CD14-positive monocyte (primary cell): Measurements from ENCODE around the gene SLC2A14. TPM values are rescaled to one million over a fixed set of nuclear protein-coding genes. Genes with fewer than 3 reads are reported as not detected.
A peak's percentile ranks its signal among the peaks of the same experiment; 100 is the strongest.
"Not testable (repeated sequence)": the region's sequence is repeated elsewhere in the genome, so short reads cannot be mapped to it uniquely, and the experiment has no call there.

Source experiments
- DNase-seq, 3 donors: peaks; one replicate each; pipeline ENCODE4 v3.0.0-alpha.2; 2011 to 2022
- H2AFZ ChIP-seq: 2 replicates; pipeline ENCODE4 v1.6.0; 2012; ENCODE audit warnings: mild to moderate bottlenecking, low read depth, low read length, inconsistent platforms; ENCODE audit not compliant: insufficient read depth, poor library complexity, severe bottlenecking
- H3K27ac ChIP-seq, 2 donors: 1 replicate in 1 of 2; 2 replicates in 1 of 2; pipeline ENCODE4 v1.5.1; 2012 to 2013; ENCODE audit warnings: low read length in 2 of 2, control low read depth in 1 of 2, inconsistent platforms in 1 of 2, low read depth in 1 of 2, mild to moderate bottlenecking in 1 of 2
- H3K27me3 ChIP-seq, 2 donors: one replicate each; pipeline versions ENCODE4 v1.6.0 to v1.6.1; 2011 to 2013; ENCODE audit warnings: low read length in 2 of 2; ENCODE audit not compliant: control insufficient read depth in 2 of 2, insufficient read depth in 2 of 2
- H3K36me3 ChIP-seq, 2 donors: replicated peaks in 1 of 2; 1 replicate in 1 of 2; 2 replicates in 1 of 2; pipeline versions ENCODE4 v1.5.1 to v1.6.1; 2012 to 2013; ENCODE audit warnings: low read length in 2 of 2, control low read depth in 1 of 2, inconsistent platforms in 1 of 2, mild to moderate bottlenecking in 1 of 2; ENCODE audit not compliant: insufficient read depth in 2 of 2, control insufficient read depth in 1 of 2
- H3K4me1 ChIP-seq, 2 donors: 1 replicate in 1 of 2; 2 replicates in 1 of 2; pipeline versions ENCODE4 v1.5.1 to v1.6.1; 2012 to 2013; ENCODE audit warnings: low read length in 2 of 2, control low read depth in 1 of 2, inconsistent platforms in 1 of 2, mild to moderate bottlenecking in 1 of 2, moderate library complexity in 1 of 2; ENCODE audit not compliant: insufficient read depth in 2 of 2, control insufficient read depth in 1 of 2
- H3K4me2 ChIP-seq: replicated peaks from 2 replicates; pipeline ENCODE3; 2012; ENCODE audit warnings: low read length, moderate library complexity, mild to moderate bottlenecking; ENCODE audit not compliant: poor library complexity, severe bottlenecking; ENCODE audit errors: extremely low read depth
- H3K4me3 ChIP-seq, 3 experiments: fragments of 200-600 bp in 1 of 3; sonication (generic) in 1 of 3; replicated peaks in 1 of 3; 1 replicate in 2 of 3; 2 replicates in 1 of 3; pipeline ENCODE4 v1.5.1; 2011 to 2013; ENCODE audit warnings: low read length in 3 of 3, mild to moderate bottlenecking in 3 of 3, control low read depth in 2 of 3, low read depth in 2 of 3, inconsistent platforms in 1 of 3, moderate library complexity in 1 of 3
- H3K79me2 ChIP-seq: 2 replicates; pipeline ENCODE4 v1.6.0; 2012; ENCODE audit warnings: mild to moderate bottlenecking, control low read depth, inconsistent platforms, low read length, moderate library complexity; ENCODE audit not compliant: insufficient read depth
- H3K9ac ChIP-seq: 2 replicates; pipeline ENCODE4 v1.6.0; 2017; ENCODE audit warnings: low read length, mild to moderate bottlenecking; ENCODE audit not compliant: insufficient read depth, poor library complexity, severe bottlenecking
- H3K9me3 ChIP-seq, 2 donors: replicated peaks in 1 of 2; 1 replicate in 1 of 2; 2 replicates in 1 of 2; pipeline versions ENCODE4 v1.5.1 to v1.6.1; 2012 to 2013; ENCODE audit warnings: low read length in 2 of 2, control low read depth in 1 of 2; ENCODE audit not compliant: control insufficient read depth in 1 of 2, insufficient read depth in 1 of 2
- H4K20me1 ChIP-seq: 2 replicates; pipeline ENCODE4 v1.6.0; 2012; ENCODE audit warnings: mild to moderate bottlenecking, low read length, control low read depth, moderate library complexity; ENCODE audit not compliant: insufficient read depth
- H3K27ac Mint-ChIP-seq, 7 donors: one replicate each; pipeline ENCODE4 v1.8.0; 2020; ENCODE audit warnings: mild to moderate bottlenecking in 7 of 7, mixed read lengths in 7 of 7, moderate library complexity in 6 of 7, inconsistent platforms in 2 of 7
- H3K27me3 Mint-ChIP-seq, 3 donors: one replicate each; pipeline ENCODE4 v1.8.0; 2021 to 2022; ENCODE audit warnings: low read depth in 3 of 3, mild to moderate bottlenecking in 3 of 3, mixed read lengths in 3 of 3, moderate library complexity in 3 of 3, inconsistent platforms in 1 of 3
- H3K36me3 Mint-ChIP-seq, 2 donors: one replicate each; pipeline ENCODE4 v1.8.0; 2020; ENCODE audit warnings: mixed read lengths in 2 of 2, inconsistent platforms in 1 of 2, mild to moderate bottlenecking in 1 of 2
- H3K4me1 Mint-ChIP-seq: one replicate; pipeline ENCODE4 v1.8.0; 2020; ENCODE audit warnings: mild to moderate bottlenecking, mixed read lengths
- H3K4me3 Mint-ChIP-seq, 2 donors: one replicate each; pipeline ENCODE4 v1.8.0; 2020; ENCODE audit warnings: mild to moderate bottlenecking in 2 of 2, mixed read lengths in 2 of 2, moderate library complexity in 1 of 2
- H3K9me3 Mint-ChIP-seq, 7 donors: one replicate each; pipeline ENCODE4 v1.8.0; 2020 to 2022; ENCODE audit warnings: mixed read lengths in 7 of 7, mild to moderate bottlenecking in 6 of 7, moderate library complexity in 6 of 7, inconsistent platforms in 2 of 7
- WGBS: methylation state at CpG from one replicate; pipeline ENCODE4 v1.1.5; 2013; ENCODE audit warnings: missing lambda C conversion rate; ENCODE audit not compliant: insufficient coverage; 5-methylcytosine and 5-hydroxymethylcytosine counted together
- intact Hi-C, 2 donors: fragments of 100-400 bp; cut with micrococcal nuclease; formaldehyde crosslinking; loops; one replicate each; pipeline versions ENCODE4 v1.15.0 to v1.15.1; 2023
- polyA plus RNA-seq, 3 donors: library from polyadenylated mRNA; depleted of rRNA in 1 of 3; unstranded in 2 of 3; stranded (reverse) in 1 of 3; fragments of 300-500 nt in 2 of 3; fragments of >200 nt in 1 of 3; fragmentation: Illumina TruSeq in 2 of 3; gene quantifications; 1 replicate in 2 of 3; 2 replicates in 1 of 3; pipeline ENCODE4 v1.2.3, GENCODE V29; 2012 to 2021
- TF ChIP-seq, protein P1 (sequence below): fragments of 200-600 bp; IDR thresholded peaks from one replicate; pipeline ENCODE4 v1.8.0; 2022; ENCODE audit warnings: antibody characterized with exemption, mild to moderate bottlenecking

Gene SLC2A14
- polyA plus RNA-seq, 3 donors, result 0.21 to 3.1 (median 0.29) TPM

DNA sequence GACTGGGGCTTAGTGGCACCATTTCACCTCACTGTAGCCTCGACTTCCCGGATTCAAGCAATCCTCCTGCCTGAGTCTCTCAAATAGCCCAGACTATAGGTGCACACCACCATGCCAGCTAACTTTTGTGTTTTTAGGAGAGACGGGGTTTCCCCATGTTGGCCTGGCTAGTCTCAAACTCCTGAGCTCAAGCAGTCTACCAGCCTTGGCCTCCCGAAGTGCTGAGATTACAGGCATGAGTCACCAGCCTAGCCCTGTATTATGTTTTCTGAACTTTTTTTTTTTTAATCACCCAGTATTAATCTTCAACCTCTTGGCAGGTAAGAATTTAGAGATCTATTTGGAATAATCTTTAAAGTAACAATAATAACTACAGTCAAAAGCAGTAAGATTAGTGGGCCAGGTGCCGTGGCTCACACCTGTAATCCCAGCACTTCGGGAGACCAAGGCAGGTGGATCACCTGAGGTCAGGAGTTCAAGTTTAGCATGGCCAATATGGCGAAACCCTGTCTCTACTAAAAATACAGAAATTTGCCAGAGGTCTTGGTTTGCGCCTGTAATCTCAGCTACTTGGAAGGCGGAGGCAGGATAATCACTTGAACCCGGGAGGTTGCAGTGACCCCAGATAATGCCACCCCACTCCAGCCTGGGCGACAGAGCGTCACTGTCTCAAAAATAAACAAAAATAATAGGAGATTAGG is 74.9 kb downstream of the SLC2A14 start:
- H3K9ac ChIP-seq, result no peak overlapping the region
- no peaks in the 10 kb centered on the region for H3K27me3 ChIP-seq
- no peak overlapping the region for H3K4me2 ChIP-seq
- no peaks in the 10 kb centered on the region for H3K9me3 Mint-ChIP-seq
- no peaks in the 10 kb centered on the region for H3K36me3 ChIP-seq
- no peak overlapping the region for H3K27ac ChIP-seq
- no peak overlapping the region for H3K4me3 Mint-ChIP-seq
- intact Hi-C loops, result loop anchor here in 1 of 2 donors (2.0 kb wide), 1 partner anchor 107 kb away; no protein-coding TSS in a partner anchor
- TF ChIP-seq, protein P1, sequence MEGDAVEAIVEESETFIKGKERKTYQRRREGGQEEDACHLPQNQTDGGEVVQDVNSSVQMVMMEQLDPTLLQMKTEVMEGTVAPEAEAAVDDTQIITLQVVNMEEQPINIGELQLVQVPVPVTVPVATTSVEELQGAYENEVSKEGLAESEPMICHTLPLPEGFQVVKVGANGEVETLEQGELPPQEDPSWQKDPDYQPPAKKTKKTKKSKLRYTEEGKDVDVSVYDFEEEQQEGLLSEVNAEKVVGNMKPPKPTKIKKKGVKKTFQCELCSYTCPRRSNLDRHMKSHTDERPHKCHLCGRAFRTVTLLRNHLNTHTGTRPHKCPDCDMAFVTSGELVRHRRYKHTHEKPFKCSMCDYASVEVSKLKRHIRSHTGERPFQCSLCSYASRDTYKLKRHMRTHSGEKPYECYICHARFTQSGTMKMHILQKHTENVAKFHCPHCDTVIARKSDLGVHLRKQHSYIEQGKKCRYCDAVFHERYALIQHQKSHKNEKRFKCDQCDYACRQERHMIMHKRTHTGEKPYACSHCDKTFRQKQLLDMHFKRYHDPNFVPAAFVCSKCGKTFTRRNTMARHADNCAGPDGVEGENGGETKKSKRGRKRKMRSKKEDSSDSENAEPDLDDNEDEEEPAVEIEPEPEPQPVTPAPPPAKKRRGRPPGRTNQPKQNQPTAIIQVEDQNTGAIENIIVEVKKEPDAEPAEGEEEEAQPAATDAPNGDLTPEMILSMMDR, result no peak
- no peak overlapping the region for H3K4me3 ChIP-seq
- DNase-seq, result no peak
- peaks cover 0 to 2% (median 0%) of the 10 kb centered on the region in 3 donors for H3K27me3 Mint-ChIP-seq
- H3K27ac Mint-ChIP-seq, result peak overlapping the region in 1 of 7 donors; percentile 25
- no peaks in the 10 kb centered on the region for H4K20me1 ChIP-seq
- H2AFZ ChIP-seq, result no peak overlapping the region
- no peaks in the 10 kb centered on the region for H3K36me3 Mint-ChIP-seq
- H3K4me1 Mint-ChIP-seq, result peaks cover 34% of the 10 kb centered on the region
- WGBS, result 94% methylated on average over 8 of the region's 12 CpGs
- H3K4me1 ChIP-seq, result peaks cover 15 to 26% of the 10 kb centered on the region in 2 donors
- H3K9me3 ChIP-seq, result no peaks in the 10 kb centered on the region
- H3K79me2 ChIP-seq, result no peaks in the 10 kb centered on the region

DNA sequence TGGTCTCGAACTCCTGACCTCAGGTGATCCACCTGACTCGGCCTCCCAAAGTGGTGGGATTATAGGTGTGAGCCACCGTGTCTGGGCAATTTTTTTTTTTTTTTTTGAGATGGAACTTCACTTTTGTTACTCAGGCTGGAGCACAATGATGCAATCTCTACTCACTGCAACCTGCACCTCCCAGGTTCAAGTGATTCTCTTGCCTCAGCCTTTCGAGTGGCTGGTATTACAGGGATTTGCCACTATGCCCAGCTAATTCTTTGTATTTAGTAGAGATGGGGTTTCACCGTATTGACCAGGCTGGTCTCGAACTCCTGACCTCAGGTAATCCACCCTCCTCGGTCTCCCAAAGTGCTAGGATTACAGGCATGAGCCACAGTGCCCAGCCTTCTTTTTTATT is 75.4 kb downstream of the SLC2A14 start:
- H3K9me3 ChIP-seq, H3K27me3 Mint-ChIP-seq, H3K4me3 Mint-ChIP-seq, H3K79me2 ChIP-seq, H3K9ac ChIP-seq, H3K4me2 ChIP-seq, H3K36me3 Mint-ChIP-seq, H3K36me3 ChIP-seq, intact Hi-C loops, H3K9me3 Mint-ChIP-seq, H3K27me3 ChIP-seq, DNase-seq, H2AFZ ChIP-seq, H3K4me3 ChIP-seq, H4K20me1 ChIP-seq, H3K27ac ChIP-seq: not testable (repeated sequence)
- Mint-ChIP-seq H3K4me1 (peaks cover 40% of the 10 kb centered on the region), H3K27ac (peak overlapping the region in 1 of 7 donors; percentile 25)
- WGBS, result 100% methylated on average over 2 of the region's 7 CpGs
- peaks cover 21 to 32% of the 10 kb centered on the region in 2 donors for H3K4me1 ChIP-seq
